Osteocyte (in vitro differentiated cells): ENCODE data around the gene TGFB1I1. TPM values are rescaled to one million over a fixed set of nuclear protein-coding genes. Genes with fewer than 3 reads are reported as not detected.

Source experiments
- DNase-seq: peaks from one replicate; pipeline ENCODE4 v3.0.0; 2021; ENCODE audit warnings: mixed read lengths; ENCODE audit not compliant: unreplicated experiment; ENCODE audit errors: extremely low spot score
- H3K27ac Mint-ChIP-seq: one replicate; pipeline ENCODE4 v1.8.0; 2021; ENCODE audit warnings: mild to moderate bottlenecking, mixed read lengths; ENCODE audit not compliant: unreplicated experiment
- H3K27me3 Mint-ChIP-seq: one replicate; pipeline ENCODE4 v1.8.0; 2021; ENCODE audit warnings: mixed read lengths; ENCODE audit not compliant: unreplicated experiment
- H3K36me3 Mint-ChIP-seq: one replicate; pipeline ENCODE4 v1.8.0; 2021; ENCODE audit warnings: mixed read lengths; ENCODE audit not compliant: unreplicated experiment
- H3K4me1 Mint-ChIP-seq: one replicate; pipeline ENCODE4 v1.8.0; 2021; ENCODE audit warnings: mixed read lengths; ENCODE audit not compliant: unreplicated experiment
- H3K4me3 Mint-ChIP-seq: one replicate; pipeline ENCODE4 v1.8.0; 2021; ENCODE audit warnings: mild to moderate bottlenecking, moderate library complexity, mixed read lengths; ENCODE audit not compliant: unreplicated experiment
- H3K9me3 Mint-ChIP-seq: one replicate; pipeline ENCODE4 v1.8.0; 2021; ENCODE audit warnings: mixed read lengths; ENCODE audit not compliant: unreplicated experiment
- total RNA-seq: library from RNA; stranded (reverse); gene quantifications from 2 replicates; pipeline ENCODE4 v1.2.1, GENCODE V29; 2021
- TF ChIP-seq, protein P1 (sequence below): fragments of 200-600 bp; sonication (generic); IDR thresholded peaks from 2 replicates; pipeline ENCODE4 v1.5.0; 2021; ENCODE audit warnings: antibody characterized with exemption, mild to moderate bottlenecking, moderate library complexity

The TGFB1I1 gene
- total RNA-seq, 1 donor from 2014 or later: 120 TPM

DNA sequence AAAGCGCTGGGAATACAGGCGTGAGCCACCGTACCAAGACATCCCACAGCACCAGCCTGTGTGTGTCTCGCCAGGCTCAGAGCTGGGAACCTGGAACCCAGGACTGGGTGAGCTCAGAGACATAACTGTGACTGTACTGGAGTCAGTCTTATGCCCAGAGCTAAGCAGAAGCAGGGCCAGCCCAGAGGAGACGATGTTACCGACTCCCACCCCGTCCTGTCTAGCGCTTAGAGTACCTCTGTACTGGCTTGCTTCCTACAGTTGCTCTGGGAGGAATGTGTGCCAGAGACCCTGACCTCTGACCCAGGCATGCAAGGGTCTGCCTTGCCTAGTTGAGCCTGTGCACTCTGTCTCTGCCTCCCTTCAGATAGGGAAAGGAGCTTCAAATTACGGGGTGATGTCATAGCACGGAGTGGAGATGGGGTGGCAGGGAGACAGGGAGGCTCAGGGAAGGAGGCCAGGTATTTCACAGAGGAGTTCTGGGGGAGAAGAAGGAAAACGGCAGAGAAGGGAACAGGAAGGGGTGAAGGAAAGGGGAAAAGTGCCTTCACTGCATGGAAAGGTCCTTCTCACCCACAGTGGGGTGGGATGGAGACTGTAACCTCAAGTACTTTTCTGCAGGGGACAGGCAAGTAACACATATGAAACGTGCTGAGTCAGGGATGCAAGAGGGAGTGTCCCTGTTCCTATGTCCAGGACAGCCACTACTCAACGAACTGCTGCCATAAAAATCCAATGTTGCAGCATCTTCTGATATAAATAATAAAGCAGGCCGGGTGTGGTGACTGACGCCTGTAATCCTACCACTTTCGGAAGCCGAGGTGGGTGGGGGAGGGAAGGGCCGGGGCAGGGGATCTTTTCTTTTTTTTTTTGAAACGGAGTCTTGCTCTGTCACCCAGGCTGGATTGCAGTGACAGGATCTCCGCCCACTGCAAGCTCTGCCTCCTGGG lies 18.4 kb upstream of the TGFB1I1 start:
- H3K36me3 Mint-ChIP-seq: no peaks in the 10 kb centered on the region
- H3K27me3 Mint-ChIP-seq: no peaks in the 10 kb centered on the region
- peak overlapping the region; percentile 93 for H3K27ac Mint-ChIP-seq
- H3K4me3 Mint-ChIP-seq: peak overlapping the region; percentile 55
- TF ChIP-seq, protein P1, sequence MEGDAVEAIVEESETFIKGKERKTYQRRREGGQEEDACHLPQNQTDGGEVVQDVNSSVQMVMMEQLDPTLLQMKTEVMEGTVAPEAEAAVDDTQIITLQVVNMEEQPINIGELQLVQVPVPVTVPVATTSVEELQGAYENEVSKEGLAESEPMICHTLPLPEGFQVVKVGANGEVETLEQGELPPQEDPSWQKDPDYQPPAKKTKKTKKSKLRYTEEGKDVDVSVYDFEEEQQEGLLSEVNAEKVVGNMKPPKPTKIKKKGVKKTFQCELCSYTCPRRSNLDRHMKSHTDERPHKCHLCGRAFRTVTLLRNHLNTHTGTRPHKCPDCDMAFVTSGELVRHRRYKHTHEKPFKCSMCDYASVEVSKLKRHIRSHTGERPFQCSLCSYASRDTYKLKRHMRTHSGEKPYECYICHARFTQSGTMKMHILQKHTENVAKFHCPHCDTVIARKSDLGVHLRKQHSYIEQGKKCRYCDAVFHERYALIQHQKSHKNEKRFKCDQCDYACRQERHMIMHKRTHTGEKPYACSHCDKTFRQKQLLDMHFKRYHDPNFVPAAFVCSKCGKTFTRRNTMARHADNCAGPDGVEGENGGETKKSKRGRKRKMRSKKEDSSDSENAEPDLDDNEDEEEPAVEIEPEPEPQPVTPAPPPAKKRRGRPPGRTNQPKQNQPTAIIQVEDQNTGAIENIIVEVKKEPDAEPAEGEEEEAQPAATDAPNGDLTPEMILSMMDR: no peak
- no peaks in the 10 kb centered on the region for H3K9me3 Mint-ChIP-seq
- peaks cover 60% of the 10 kb centered on the region for H3K4me1 Mint-ChIP-seq
- no peak for DNase-seq

DNA sequence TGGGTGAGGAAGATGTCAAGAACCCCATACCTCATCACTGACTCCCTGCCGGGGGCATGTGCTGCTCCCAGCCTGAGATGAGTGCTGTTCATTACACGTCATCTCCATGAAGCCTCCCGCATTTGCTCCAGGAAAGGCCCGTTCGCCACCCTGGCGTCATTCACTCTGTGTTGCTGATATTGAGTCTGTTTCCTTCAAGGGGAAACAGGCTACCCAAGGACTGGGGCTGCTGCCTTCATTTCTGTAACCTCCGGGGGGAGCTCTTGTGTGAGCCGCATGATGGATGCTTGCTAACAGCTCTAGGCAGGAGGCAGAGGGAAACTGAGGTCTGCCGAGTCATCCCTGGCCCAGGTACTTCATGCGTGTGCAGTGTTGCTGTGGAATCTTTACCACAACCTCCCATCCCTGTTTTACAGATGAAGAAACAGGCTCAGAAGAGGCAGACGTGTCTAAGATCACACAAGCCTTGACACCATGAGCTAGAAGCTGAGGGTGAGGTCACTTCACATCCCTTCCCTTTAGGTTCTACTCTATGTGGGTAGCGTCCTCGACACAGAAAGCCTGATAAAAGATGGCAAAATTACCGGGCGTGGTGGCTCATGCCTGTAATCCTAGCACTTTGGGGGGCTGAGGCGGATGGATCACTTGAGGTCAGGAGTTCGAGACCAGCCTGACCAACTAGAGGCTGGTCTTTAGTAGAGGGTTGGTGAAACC lies 16.2 kb upstream of the TGFB1I1 start:
- H3K4me3 Mint-ChIP-seq: peak overlapping the region; percentile 4
- peaks cover 69% of the 10 kb centered on the region for H3K4me1 Mint-ChIP-seq
- DNase-seq: no peak
- no peaks in the 10 kb centered on the region for H3K9me3 Mint-ChIP-seq
- H3K36me3 Mint-ChIP-seq: no peaks in the 10 kb centered on the region
- peak overlapping the region; percentile 47 for H3K27ac Mint-ChIP-seq
- H3K27me3 Mint-ChIP-seq: no peaks in the 10 kb centered on the region
- TF ChIP-seq, protein P1: peak; percentile 38

DNA sequence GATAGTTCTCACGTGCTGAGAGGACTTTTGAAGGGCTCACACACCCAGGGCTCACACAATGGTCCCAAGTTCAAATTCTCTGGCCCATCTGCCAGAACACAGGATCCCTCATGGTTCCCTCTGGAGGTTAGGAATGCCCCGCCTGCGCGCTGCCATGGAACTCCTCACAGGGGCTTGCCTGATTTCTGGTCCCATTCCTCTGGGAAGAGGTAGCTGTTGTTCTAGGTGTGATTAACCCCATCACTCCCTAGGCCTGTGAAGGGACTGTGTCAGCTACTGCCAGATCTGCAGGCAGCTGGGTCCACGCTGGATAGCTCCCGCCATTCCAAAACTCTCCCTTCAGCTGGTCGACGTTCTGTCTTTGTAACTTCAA lies 15.0 kb upstream of the TGFB1I1 start:
- DNase-seq: no peak
- Mint-ChIP-seq H3K27ac (no peak overlapping the region), H3K36me3 (no peaks in the 10 kb centered on the region), H3K27me3 (no peaks in the 10 kb centered on the region), H3K4me3 (peak overlapping the region; percentile 89), H3K4me1 (peaks cover 66% of the 10 kb centered on the region), H3K9me3 (no peaks in the 10 kb centered on the region)
- TF ChIP-seq, protein P1: no peak

DNA sequence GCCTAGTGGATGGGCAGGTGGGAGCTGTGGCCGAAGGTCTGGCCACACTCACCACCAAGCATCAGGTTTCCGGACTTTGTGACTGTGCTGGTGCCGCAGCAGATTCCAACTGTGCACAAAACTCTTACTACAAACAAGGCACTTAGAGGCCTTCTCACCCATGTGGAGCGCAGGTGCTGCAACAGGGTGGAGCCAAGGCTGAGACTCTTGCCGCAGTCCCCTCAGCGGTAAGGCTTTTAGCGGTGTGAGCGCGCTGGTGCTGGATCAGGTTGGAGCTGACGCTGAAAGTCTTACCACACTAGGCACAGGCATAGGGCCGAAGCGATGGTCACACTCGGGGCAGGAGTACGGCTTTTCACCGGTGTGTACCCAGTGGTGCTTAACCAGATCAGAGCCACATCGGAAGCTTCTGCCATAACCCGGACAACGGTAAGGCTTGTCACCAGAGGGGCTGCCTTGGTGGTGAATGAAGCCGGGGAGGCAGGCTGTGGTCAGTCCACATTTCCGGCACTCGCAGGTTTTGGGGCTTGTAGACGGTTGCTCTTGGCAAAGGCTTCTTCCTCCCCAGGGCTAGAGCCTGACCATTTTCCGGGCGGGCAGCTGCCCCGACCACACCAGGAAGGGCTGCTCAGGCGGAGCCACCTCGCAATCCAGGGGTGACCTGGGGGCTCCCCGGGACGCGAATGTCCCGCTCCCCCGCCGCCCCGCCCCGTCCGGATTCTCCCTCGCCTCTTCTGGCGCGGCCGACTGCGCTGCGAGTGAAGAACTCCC lies 13.7 kb upstream of the TGFB1I1 start:
- Mint-ChIP-seq H3K36me3 (peaks cover 8% of the 10 kb centered on the region), H3K4me3 (peak overlapping the region; percentile 89), H3K4me1 (peaks cover 56% of the 10 kb centered on the region), H3K27ac (peak overlapping the region; percentile 96), H3K27me3 (no peaks in the 10 kb centered on the region), H3K9me3 (no peaks in the 10 kb centered on the region)
- DNase-seq: no peak
- TF ChIP-seq, protein P1: no peak
